GM23338 (cell line): Measurements from ENCODE around the gene SLC4A2. TPM values are rescaled to one million over a fixed set of nuclear protein-coding genes. Genes with fewer than 3 reads are reported as not detected.

Source experiments
- ATAC-seq: fragments of 200-7000 bp; cut with Tn5 transposase; 3 replicates; pipeline ENCODE4 v1.9.1; 2020
- DNase-seq: peaks from one replicate; pipeline ENCODE4 v3.0.0-alpha.2; 2015; ENCODE audit warnings: low spot score
- H2AFZ ChIP-seq: fragments of 200-600 bp; sonication (generic); 2 replicates; pipeline ENCODE4 v1.8.0; 2016; ENCODE audit warnings: antibody characterized with exemption, mild to moderate bottlenecking, moderate library complexity
- H3F3A ChIP-seq: fragments of 200-600 bp; sonication (generic); replicated peaks from 2 replicates; pipeline ENCODE4 v1.8.0; 2017; ENCODE audit warnings: antibody characterized with exemption, mixed run types, low read depth
- H3K27ac ChIP-seq: fragments of 200-600 bp; sonication (generic); 2 replicates; pipeline ENCODE4 v1.6.1; 2016; ENCODE audit warnings: low read depth
- H3K27me3 ChIP-seq: fragments of 200-600 bp; sonication (generic); 2 replicates; pipeline ENCODE4 v1.8.0; 2016; ENCODE audit warnings: mild to moderate bottlenecking, mixed run types, moderate library complexity; ENCODE audit not compliant: insufficient read depth
- H3K36me3 ChIP-seq: fragments of 200-600 bp; sonication (generic); 2 replicates; pipeline ENCODE4 v1.8.0; 2016; ENCODE audit warnings: mild to moderate bottlenecking; ENCODE audit not compliant: insufficient read depth
- H3K4me1 ChIP-seq: fragments of 200-600 bp; sonication (generic); 2 replicates; pipeline ENCODE4 v1.8.0; 2016; ENCODE audit warnings: mild to moderate bottlenecking, moderate library complexity; ENCODE audit not compliant: insufficient read depth
- H3K4me2 ChIP-seq: fragments of 200-600 bp; sonication (generic); 2 replicates; pipeline ENCODE4 v1.7.1; 2017; ENCODE audit warnings: mixed run types
- H3K4me3 ChIP-seq: fragments of 200-600 bp; sonication (generic); 2 replicates; pipeline ENCODE4 v1.6.1; 2016; ENCODE audit warnings: mixed run types
- H3K79me2 ChIP-seq: fragments of 200-600 bp; sonication (generic); replicated peaks from 2 replicates; pipeline ENCODE4 v1.8.0; 2017; ENCODE audit warnings: mild to moderate bottlenecking; ENCODE audit not compliant: insufficient read depth
- H3K9me2 ChIP-seq: fragments of 200-600 bp; sonication (generic); 2 replicates; pipeline ENCODE4 v1.8.0; 2017; ENCODE audit not compliant: insufficient read depth
- H4K20me1 ChIP-seq: fragments of 200-600 bp; sonication (generic); replicated peaks from 2 replicates; pipeline ENCODE4 v1.8.0; 2017; ENCODE audit warnings: mild to moderate bottlenecking; ENCODE audit not compliant: insufficient read depth
- H3K27ac Mint-ChIP-seq: 2 replicates; pipeline ENCODE4 v1.8.0; 2020; ENCODE audit warnings: inconsistent platforms, mild to moderate bottlenecking, moderate library complexity, mixed read lengths
- H3K27me3 Mint-ChIP-seq: 3 replicates; pipeline ENCODE4 v1.8.0; 2022; ENCODE audit warnings: low read depth, mild to moderate bottlenecking, moderate library complexity, mixed read lengths, inconsistent platforms; ENCODE audit not compliant: insufficient read depth, poor library complexity
- H3K36me3 Mint-ChIP-seq: 3 replicates; pipeline ENCODE4 v1.8.0; 2021; ENCODE audit warnings: low read depth, mild to moderate bottlenecking, inconsistent platforms, moderate library complexity, mixed read lengths
- H3K4me1 Mint-ChIP-seq: 3 replicates; pipeline ENCODE4 v1.8.0; 2020; ENCODE audit warnings: mild to moderate bottlenecking, inconsistent platforms, mixed read lengths
- H3K4me3 Mint-ChIP-seq: 3 replicates; pipeline ENCODE4 v1.8.0; 2021; ENCODE audit warnings: moderate library complexity, mild to moderate bottlenecking, inconsistent platforms, mixed read lengths
- H3K9me3 Mint-ChIP-seq: 3 replicates; pipeline ENCODE4 v1.8.0; 2020; ENCODE audit warnings: moderate library complexity, mild to moderate bottlenecking, inconsistent platforms, mixed read lengths
- CREB1 ChIP-seq: fragments of 250-450 bp; sonication (Bioruptor Pico); IDR thresholded peaks from 2 replicates; pipeline ENCODE4 v1.5.0; 2020; ENCODE audit warnings: low read depth, mild to moderate bottlenecking, moderate library complexity
- EZH2phosphoT487 ChIP-seq: fragments of 200-600 bp; sonication (generic); IDR thresholded peaks from one replicate; pipeline ENCODE4 v1.8.1; 2018; ENCODE audit warnings: antibody characterized with exemption; ENCODE audit not compliant: unreplicated experiment
- JUNB ChIP-seq: IDR thresholded peaks from one replicate; pipeline ENCODE4 v1.6.1; 2016; ENCODE audit warnings: antibody characterized with exemption; ENCODE audit not compliant: unreplicated experiment
- NANOG ChIP-seq: IDR thresholded peaks from 2 replicates; pipeline ENCODE4 v1.6.1; 2016; ENCODE audit warnings: antibody characterized with exemption, borderline replicate concordance
- REST ChIP-seq: IDR thresholded peaks from one replicate; pipeline ENCODE4 v1.6.1; 2018; ENCODE audit warnings: antibody characterized with exemption; ENCODE audit not compliant: unreplicated experiment
- ZNF331 ChIP-seq: fragments of 250-450 bp; sonication (Bioruptor Pico); IDR thresholded peaks from 2 replicates; pipeline ENCODE4 v1.5.0; 2020; ENCODE audit warnings: low read depth, mild to moderate bottlenecking, moderate library complexity
- polyA plus RNA-seq: library from polyadenylated mRNA; unstranded; fragments of >200 nt; fragmentation: Nextera tagmentation; extraction: Ambion mirVana; gene quantifications from 2 replicates; pipeline ENCODE4 v1.2.1, GENCODE V29; 2016
- total RNA-seq: library from RNA; depleted of rRNA; stranded (reverse); fragments of >200 nt; shearing (Covaris generic); gene quantifications from 2 replicates; pipeline ENCODE4 v1.2.3, GENCODE V29; 2014
- TF ChIP-seq, protein P1 (sequence below): fragments of 250-450 bp; sonication (Bioruptor Pico); IDR thresholded peaks from 2 replicates; pipeline ENCODE4 v1.5.0; 2020; ENCODE audit warnings: mild to moderate bottlenecking, moderate library complexity
- TF ChIP-seq, protein P2 (sequence below): IDR thresholded peaks from 2 replicates; pipeline ENCODE4 v1.6.1; 2016; ENCODE audit warnings: antibody characterized with exemption

The SLC4A2 gene
- total and polyA plus RNA-seq, 2 experiments from 2014 or later: 64.8 to 106 TPM

- Mint-ChIP-seq H3K27me3 (peaks cover 31% of the 10 kb centered on the region), H3K4me3 (no peak overlapping the region), H3K4me1 (peaks cover 32% of the 10 kb centered on the region), H3K36me3 (peaks cover 46% of the 10 kb centered on the region), H3K9me3 (no peaks in the 10 kb centered on the region), H3K27ac (no peak overlapping the region)
- no peak for TF ChIP-seq JUNB
- no peak for TF ChIP-seq REST
- no peak for TF ChIP-seq EZH2phosphoT487
- no peak for TF ChIP-seq NANOG
- DNase-seq (no peak), ATAC-seq (no peak)
- Histone ChIP-seq H3K27ac (no peak overlapping the region), H2AFZ (no peak overlapping the region), H3K4me3 (no peak overlapping the region), H3K36me3 (peaks cover 16% of the 10 kb centered on the region), H3K9me2 (no peaks in the 10 kb centered on the region), H3K4me1 (peaks cover 29% of the 10 kb centered on the region), H3K79me2 (peaks cover 11% of the 10 kb centered on the region), H3K27me3 (peaks cover 11% of the 10 kb centered on the region; the same call in 1 of the 2 replicates), H3F3A (peaks cover 15% of the 10 kb centered on the region), H3K4me2 (no peak overlapping the region), H4K20me1 (no peaks in the 10 kb centered on the region; the same call in 1 of the 2 replicates)
Observed at GRCh38 chr7:151065516-151065915, 6.1 kb downstream of the SLC4A2 start.

GRCh38 chr7:151066273-151066974 lies 7.0 kb downstream of the SLC4A2 start:
- no peak overlapping the region for H3K4me3 ChIP-seq
- H4K20me1 ChIP-seq: no peaks in the 10 kb centered on the region; the same call in 1 of the 2 replicates
- no peak overlapping the region for H2AFZ ChIP-seq
- H3K36me3 ChIP-seq: peaks cover 16% of the 10 kb centered on the region
- peaks cover 30% of the 10 kb centered on the region for H3K27me3 Mint-ChIP-seq
- H3K4me3 Mint-ChIP-seq: no peak overlapping the region
- H3K9me3 Mint-ChIP-seq: no peaks in the 10 kb centered on the region
- H3K27ac Mint-ChIP-seq: no peak overlapping the region
- H3K4me2 ChIP-seq: no peak overlapping the region
- DNase-seq: no peak
- H3K4me1 ChIP-seq: peaks cover 21% of the 10 kb centered on the region
- peaks cover 53% of the 10 kb centered on the region for H3K36me3 Mint-ChIP-seq
- H3K27me3 ChIP-seq: peaks cover 4% of the 10 kb centered on the region; the same call in 1 of the 2 replicates
- H3K9me2 ChIP-seq: no peaks in the 10 kb centered on the region
- peaks cover 11% of the 10 kb centered on the region; the same call in 1 of the 2 replicates for H3F3A ChIP-seq
- no peak for ATAC-seq
- peaks cover 8% of the 10 kb centered on the region for H3K79me2 ChIP-seq
- peaks cover 24% of the 10 kb centered on the region for H3K4me1 Mint-ChIP-seq
- H3K27ac ChIP-seq: 0 out of 2 replicates have a peak overlapping the region, but pooled peaks have one; percentile 50
- TF ChIP-seq NANOG (no peak), ZNF331 (CRISPR knock-in tag) (no peak), EZH2phosphoT487 (no peak), CREB1 (no peak)
- TF ChIP-seq, protein P1, sequence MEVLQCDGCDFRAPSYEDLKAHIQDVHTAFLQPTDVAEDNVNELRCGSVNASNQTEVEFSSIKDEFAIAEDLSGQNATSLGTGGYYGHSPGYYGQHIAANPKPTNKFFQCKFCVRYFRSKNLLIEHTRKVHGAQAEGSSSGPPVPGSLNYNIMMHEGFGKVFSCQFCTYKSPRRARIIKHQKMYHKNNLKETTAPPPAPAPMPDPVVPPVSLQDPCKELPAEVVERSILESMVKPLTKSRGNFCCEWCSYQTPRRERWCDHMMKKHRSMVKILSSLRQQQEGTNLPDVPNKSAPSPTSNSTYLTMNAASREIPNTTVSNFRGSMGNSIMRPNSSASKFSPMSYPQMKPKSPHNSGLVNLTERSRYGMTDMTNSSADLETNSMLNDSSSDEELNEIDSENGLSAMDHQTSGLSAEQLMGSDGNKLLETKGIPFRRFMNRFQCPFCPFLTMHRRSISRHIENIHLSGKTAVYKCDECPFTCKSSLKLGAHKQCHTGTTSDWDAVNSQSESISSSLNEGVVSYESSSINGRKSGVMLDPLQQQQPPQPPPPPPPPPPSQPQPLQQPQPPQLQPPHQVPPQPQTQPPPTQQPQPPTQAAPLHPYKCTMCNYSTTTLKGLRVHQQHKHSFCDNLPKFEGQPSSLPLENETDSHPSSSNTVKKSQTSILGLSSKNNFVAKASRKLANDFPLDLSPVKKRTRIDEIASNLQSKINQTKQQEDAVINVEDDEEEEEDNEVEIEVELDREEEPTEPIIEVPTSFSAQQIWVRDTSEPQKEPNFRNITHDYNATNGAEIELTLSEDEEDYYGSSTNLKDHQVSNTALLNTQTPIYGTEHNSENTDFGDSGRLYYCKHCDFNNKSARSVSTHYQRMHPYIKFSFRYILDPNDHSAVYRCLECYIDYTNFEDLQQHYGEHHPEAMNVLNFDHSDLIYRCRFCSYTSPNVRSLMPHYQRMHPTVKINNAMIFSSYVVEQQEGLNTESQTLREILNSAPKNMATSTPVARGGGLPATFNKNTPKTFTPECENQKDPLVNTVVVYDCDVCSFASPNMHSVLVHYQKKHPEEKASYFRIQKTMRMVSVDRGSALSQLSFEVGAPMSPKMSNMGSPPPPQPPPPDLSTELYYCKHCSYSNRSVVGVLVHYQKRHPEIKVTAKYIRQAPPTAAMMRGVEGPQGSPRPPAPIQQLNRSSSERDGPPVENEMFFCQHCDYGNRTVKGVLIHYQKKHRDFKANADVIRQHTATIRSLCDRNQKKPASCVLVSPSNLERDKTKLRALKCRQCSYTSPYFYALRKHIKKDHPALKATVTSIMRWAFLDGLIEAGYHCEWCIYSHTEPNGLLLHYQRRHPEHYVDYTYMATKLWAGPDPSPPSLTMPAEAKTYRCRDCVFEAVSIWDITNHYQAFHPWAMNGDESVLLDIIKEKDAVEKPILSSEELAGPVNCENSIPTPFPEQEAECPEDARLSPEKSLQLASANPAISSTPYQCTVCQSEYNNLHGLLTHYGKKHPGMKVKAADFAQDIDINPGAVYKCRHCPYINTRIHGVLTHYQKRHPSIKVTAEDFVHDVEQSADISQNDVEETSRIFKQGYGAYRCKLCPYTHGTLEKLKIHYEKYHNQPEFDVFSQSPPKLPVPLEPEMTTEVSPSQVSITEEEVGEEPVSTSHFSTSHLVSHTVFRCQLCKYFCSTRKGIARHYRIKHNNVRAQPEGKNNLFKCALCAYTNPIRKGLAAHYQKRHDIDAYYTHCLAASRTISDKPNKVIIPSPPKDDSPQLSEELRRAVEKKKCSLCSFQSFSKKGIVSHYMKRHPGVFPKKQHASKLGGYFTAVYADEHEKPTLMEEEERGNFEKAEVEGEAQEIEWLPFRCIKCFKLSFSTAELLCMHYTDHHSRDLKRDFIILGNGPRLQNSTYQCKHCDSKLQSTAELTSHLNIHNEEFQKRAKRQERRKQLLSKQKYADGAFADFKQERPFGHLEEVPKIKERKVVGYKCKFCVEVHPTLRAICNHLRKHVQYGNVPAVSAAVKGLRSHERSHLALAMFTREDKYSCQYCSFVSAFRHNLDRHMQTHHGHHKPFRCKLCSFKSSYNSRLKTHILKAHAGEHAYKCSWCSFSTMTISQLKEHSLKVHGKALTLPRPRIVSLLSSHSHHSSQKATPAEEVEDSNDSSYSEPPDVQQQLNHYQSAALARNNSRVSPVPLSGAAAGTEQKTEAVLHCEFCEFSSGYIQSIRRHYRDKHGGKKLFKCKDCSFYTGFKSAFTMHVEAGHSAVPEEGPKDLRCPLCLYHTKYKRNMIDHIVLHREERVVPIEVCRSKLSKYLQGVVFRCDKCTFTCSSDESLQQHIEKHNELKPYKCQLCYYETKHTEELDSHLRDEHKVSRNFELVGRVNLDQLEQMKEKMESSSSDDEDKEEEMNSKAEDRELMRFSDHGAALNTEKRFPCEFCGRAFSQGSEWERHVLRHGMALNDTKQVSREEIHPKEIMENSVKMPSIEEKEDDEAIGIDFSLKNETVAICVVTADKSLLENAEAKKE (CRISPR knock-in tag): no peak
- TF ChIP-seq, protein P2, sequence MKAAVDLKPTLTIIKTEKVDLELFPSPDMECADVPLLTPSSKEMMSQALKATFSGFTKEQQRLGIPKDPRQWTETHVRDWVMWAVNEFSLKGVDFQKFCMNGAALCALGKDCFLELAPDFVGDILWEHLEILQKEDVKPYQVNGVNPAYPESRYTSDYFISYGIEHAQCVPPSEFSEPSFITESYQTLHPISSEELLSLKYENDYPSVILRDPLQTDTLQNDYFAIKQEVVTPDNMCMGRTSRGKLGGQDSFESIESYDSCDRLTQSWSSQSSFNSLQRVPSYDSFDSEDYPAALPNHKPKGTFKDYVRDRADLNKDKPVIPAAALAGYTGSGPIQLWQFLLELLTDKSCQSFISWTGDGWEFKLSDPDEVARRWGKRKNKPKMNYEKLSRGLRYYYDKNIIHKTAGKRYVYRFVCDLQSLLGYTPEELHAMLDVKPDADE: no peak
